K562 (cell line): Measurements from ENCODE around the gene JHY. TPM values are rescaled to one million over a fixed set of nuclear protein-coding genes. Genes with fewer than 3 reads are reported as not detected.

Experiments
- ATAC-seq: fragments of 200-7000 bp; cut with Tn5 transposase; 3 replicates; pipeline ENCODE4 v1.9.1; 2020; ENCODE audit warnings: moderate library complexity
- BruUV-seq: library from RNA; stranded (reverse); fragments of 400-500 nt; replicated peaks from 2 replicates; lab custom pipeline; 2021; lab: Mats Ljungman, UMichigan
- CTCF ChIA-PET: fragments of 300-600 bp; formaldehyde crosslinking; extraction: SDS; loops from one replicate; lab custom pipeline; 2021; ENCODE audit warnings: low intra/inter-chr PET ratio; lab: Yijun Ruan, JAX
- POLR2A ChIA-PET: fragments of 300-600, 350-650 bp; sonication (Branson Sonifier 250); formaldehyde crosslinking; extraction: SDS; loops from one replicate; lab custom pipeline; 2021; ENCODE audit warnings: antibody characterized with exemption, inconsistent platforms; lab: Yijun Ruan, JAX
- DNase-seq, 4 experiments: peaks; one replicate each; pipeline versions ENCODE4 v3.0.0 to v3.0.0-alpha.2; 2011 to 2018; ENCODE audit warnings: low spot score in 3 of 4, mixed read lengths in 3 of 4; ENCODE audit errors: extremely low read depth in 1 of 4
- FAIRE-seq: peaks from 2 replicates; lab custom pipeline; 2011; peaks lifted over from hg19 to GRCh38; lab: Jason Lieb, UNC
- H2AFZ ChIP-seq: 2 replicates; pipeline ENCODE4 v1.6.0; 2011; ENCODE audit warnings: low read depth, low read length, control low read depth, inconsistent platforms
- H3K27ac ChIP-seq: fragments of 200-600 bp; 3 replicates; pipeline ENCODE4 v1.8.0; 2011; ENCODE audit warnings: low read depth, mild to moderate bottlenecking, control low read depth, inconsistent platforms, low read length, moderate library complexity, mixed read lengths; ENCODE audit errors: extremely low read depth
- H3K27me3 ChIP-seq, 2 experiments: fragments of 300-600 bp in 1 of 2; 2 replicates in 1 of 2; 3 replicates in 1 of 2; pipeline versions ENCODE4 v1.6.0 to v1.8.0; 2011; ENCODE audit warnings: inconsistent platforms in 2 of 2, low read length in 2 of 2, mild to moderate bottlenecking in 1 of 2, mixed read lengths in 1 of 2, moderate library complexity in 1 of 2; ENCODE audit not compliant: control insufficient read depth in 2 of 2, insufficient read depth in 2 of 2
- H3K36me3 ChIP-seq: fragments of 300-600 bp; 3 replicates; pipeline ENCODE4 v1.8.0; 2011; ENCODE audit warnings: mild to moderate bottlenecking, low read length, inconsistent platforms; ENCODE audit not compliant: control insufficient read depth, insufficient read depth
- H3K4me1 ChIP-seq, 2 experiments: fragments of 200-600 bp in 1 of 2; replicated peaks in 1 of 2; 2 replicates in 1 of 2; 3 replicates in 1 of 2; pipeline versions ENCODE4 v1.5.1 to v1.8.0; 2011; ENCODE audit warnings: inconsistent platforms in 2 of 2, low read length in 2 of 2, mild to moderate bottlenecking in 1 of 2, mixed read lengths in 1 of 2, moderate library complexity in 1 of 2; ENCODE audit not compliant: control insufficient read depth in 2 of 2, insufficient read depth in 2 of 2
- H3K4me2 ChIP-seq: 2 replicates; pipeline ENCODE4 v1.6.1; 2011; ENCODE audit warnings: low read length, control low read depth, inconsistent platforms, mixed read lengths; ENCODE audit not compliant: insufficient read depth
- H3K4me3 ChIP-seq: fragments of 200-600 bp; sonication (generic), shearing (Covaris generic); 2 replicates; pipeline ENCODE4 v1.5.1; 2016; ENCODE audit warnings: control low read depth, inconsistent platforms
- H3K79me2 ChIP-seq: fragments of 200-600 bp; 3 replicates; pipeline ENCODE4 v1.8.0; 2011; ENCODE audit warnings: low read length, inconsistent platforms; ENCODE audit not compliant: control insufficient read depth, insufficient read depth
- H3K9ac ChIP-seq, 2 experiments: 2 replicates each; pipeline versions ENCODE4 v1.6.0 to v1.6.1; 2011; ENCODE audit warnings: low read depth in 2 of 2, low read length in 2 of 2, control low read depth in 1 of 2, inconsistent platforms in 1 of 2, mild to moderate bottlenecking in 1 of 2, mixed read lengths in 1 of 2; ENCODE audit not compliant: insufficient read depth in 1 of 2
- H3K9me1 ChIP-seq: one replicate; pipeline ENCODE4 v1.6.0; 2011; ENCODE audit warnings: inconsistent platforms, mild to moderate bottlenecking, low read length, moderate library complexity; ENCODE audit not compliant: control insufficient read depth, insufficient read depth
- H3K9me3 ChIP-seq: replicated peaks from 2 replicates; pipeline ENCODE4 v1.5.1; 2011; ENCODE audit warnings: low read depth, low read length, inconsistent platforms; ENCODE audit not compliant: control insufficient read depth, insufficient read depth
- H4K20me1 ChIP-seq: replicated peaks from 2 replicates; pipeline ENCODE4 v1.6.1; 2011; ENCODE audit warnings: low read length, inconsistent platforms, mixed read lengths; ENCODE audit not compliant: control insufficient read depth, insufficient read depth
- ETV5 ChIP-seq: sonication (generic); formaldehyde crosslinking; IDR thresholded peaks from 2 replicates; pipeline ENCODE4 v1.4.0; 2020; ENCODE audit warnings: low read depth, mild to moderate bottlenecking, missing genetic modification reagents
- EWSR1 ChIP-seq: fragments of 450-650 bp; IDR thresholded peaks from 2 replicates; pipeline ENCODE4 v1.6.1; 2018; ENCODE audit warnings: borderline replicate concordance, mild to moderate bottlenecking, low read depth, moderate library complexity; ENCODE audit not compliant: partially characterized antibody
- HNRNPK ChIP-seq: fragments of 200-400 bp; formaldehyde crosslinking; IDR thresholded peaks from one replicate; pipeline ENCODE4 v1.6.1; 2018; ENCODE audit warnings: mild to moderate bottlenecking, low read depth, low read length; ENCODE audit not compliant: poor library complexity, severe bottlenecking
- MAFF ChIP-seq: IDR thresholded peaks from 2 replicates; pipeline ENCODE4 v1.6.1; 2012; ENCODE audit warnings: low read length, improper control_type of control experiment
- MEF2D ChIP-seq: conservative IDR thresholded peaks from 2 replicates; pipeline ENCODE4 v1.6.1; 2016; ENCODE audit warnings: low read depth, missing genetic modification characterization, missing compliant biosample characterization
- POLR2G ChIP-seq: fragments of 200-400 bp; formaldehyde crosslinking; IDR thresholded peaks from 2 replicates; pipeline ENCODE4 v1.6.1; 2017; ENCODE audit warnings: low read depth, mild to moderate bottlenecking, antibody characterized with exemption, low read length, moderate library complexity
- SP2 ChIP-seq: IDR thresholded peaks from 2 replicates; pipeline ENCODE4 v1.6.1; 2011; ENCODE audit warnings: mild to moderate bottlenecking, low read depth, low read length, moderate library complexity; ENCODE audit not compliant: poor library complexity, severe bottlenecking; ENCODE audit errors: extremely low read depth
- SREBF2 ChIP-seq: sonication (generic); formaldehyde crosslinking; IDR thresholded peaks from 2 replicates; pipeline ENCODE4 v1.4.0; 2020; ENCODE audit warnings: mild to moderate bottlenecking, missing genetic modification reagents
- SRF ChIP-seq, 2 experiments: fragments of 250-450, 450-650 bp in 1 of 2; sonication (Bioruptor Pico) in 1 of 2; sonication (generic) in 1 of 2; formaldehyde crosslinking; IDR thresholded peaks; 2 replicates each; pipeline versions ENCODE4 v1.5.0 to v1.5.1; 2020 to 2022; ENCODE audit warnings: mild to moderate bottlenecking in 1 of 2, missing genetic modification reagents in 1 of 2
- TCF3 ChIP-seq: sonication (generic); formaldehyde crosslinking; IDR thresholded peaks from 2 replicates; pipeline ENCODE4 v1.4.0; 2020; ENCODE audit warnings: mild to moderate bottlenecking, missing genetic modification reagents
- ZEB2 ChIP-seq: fragments of 450-650 bp; IDR thresholded peaks from 2 replicates; pipeline ENCODE4 v1.6.1; 2016
- WGBS: fragments of 100-300 bp; shearing (Covaris generic); methylation state at CpG from one replicate; pipeline ENCODE4 v1.1.6; 2016; ENCODE audit warnings: low coverage, mixed read lengths; ENCODE audit not compliant: insufficient coverage; ENCODE audit errors: missing lambda C conversion rate; 5-methylcytosine and 5-hydroxymethylcytosine counted together
- in situ Hi-C: fragments of 300-500 bp; cut with MboI; formaldehyde crosslinking; loops from 4 replicates; pipeline ENCODE4 v1.15.0; 2018; ENCODE audit warnings: inconsistent platforms, mixed read lengths
- intact Hi-C: fragments of 100-400 bp; cut with micrococcal nuclease; formaldehyde crosslinking; loops from 2 replicates; pipeline ENCODE4 v1.14.2; 2022
- polyA plus RNA-seq, 8 experiments: library from polyadenylated mRNA; depleted of rRNA in 4 of 8; stranded (reverse) in 5 of 8; unstranded in 3 of 8; fragments of >200 nt; fragmentation: Nextera tagmentation in 2 of 8; fragmentation: Illumina TruSeq in 1 of 8; extraction: Ambion mirVana in 2 of 8; extraction: Trizol in 1 of 8; gene quantifications; 2 replicates each; pipeline versions ENCODE4 v1.2.1 to v1.2.3, GENCODE V29; 2011 to 2014; ENCODE audit warnings: inconsistent platforms in 1 of 8, missing spikeins in 1 of 8
- total RNA-seq, 7 experiments: library from RNA; depleted of rRNA in 6 of 7; stranded (reverse); fragments of >200 nt in 6 of 7; fragmentation: Illumina TruSeq in 2 of 7; extraction: Trizol in 2 of 7; gene quantifications; 2 replicates each; pipeline versions ENCODE4 v1.2.1 to v1.2.3, GENCODE V29; 2011 to 2021; ENCODE audit warnings: low replicate concordance in 1 of 7
- TF ChIP-seq, protein P1 (sequence below): fragments of 450-650 bp; IDR thresholded peaks from 2 replicates; pipeline ENCODE4 v1.6.1; 2016; ENCODE audit warnings: borderline replicate concordance
- TF ChIP-seq, protein P2 (sequence below): fragments of 200-400 bp; formaldehyde crosslinking; IDR thresholded peaks from 2 replicates; pipeline ENCODE4 v1.6.1; 2017; ENCODE audit warnings: mild to moderate bottlenecking, low read depth, low read length, moderate library complexity
- TF ChIP-seq, protein P3 (sequence below): fragments of 250-450 bp; sonication (Bioruptor Pico); IDR thresholded peaks from 2 replicates; pipeline ENCODE4 v1.4.0; 2020; ENCODE audit warnings: mild to moderate bottlenecking
- TF ChIP-seq, protein P4 (sequence below): fragments of 450-650 bp; formaldehyde crosslinking; IDR thresholded peaks from 2 replicates; pipeline ENCODE4 v1.4.0; 2020; ENCODE audit warnings: mild to moderate bottlenecking, mixed read lengths

The JHY gene
- total and polyA plus RNA-seq, 9 of the 15 experiments (the other 6 are each of a cell fraction or from before 2014, with no cell fraction given), result not detected

DNA sequence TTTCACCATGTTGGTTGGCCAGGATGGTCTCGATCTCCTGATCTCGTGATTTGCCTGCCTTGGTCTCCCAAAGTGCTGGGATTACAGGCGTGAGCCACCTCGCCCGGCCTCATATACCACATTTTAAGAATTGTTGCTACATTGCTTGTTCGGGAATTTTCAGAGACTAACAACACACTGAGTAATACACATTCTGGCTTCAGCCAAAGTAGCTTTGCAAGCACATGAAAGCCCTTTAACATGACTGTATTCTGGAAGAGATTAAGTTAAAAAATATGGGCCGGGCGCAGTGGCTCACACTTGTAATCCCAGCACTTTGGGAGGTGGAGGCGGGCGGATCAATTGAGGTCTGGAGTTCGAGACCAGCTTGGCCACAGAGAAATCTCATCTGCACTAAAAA lies 29.3 kb upstream of the JHY start:
- Histone ChIP-seq H3K27me3 (no peaks in the 10 kb centered on the region; a peak in 2 of 5 replicates), H3K36me3 (no peaks in the 10 kb centered on the region), H3K4me2 (no peak overlapping the region), H4K20me1 (no peaks in the 10 kb centered on the region; the same call in 1 of the 2 replicates), H3K27ac (no peak overlapping the region), H3K79me2 (no peaks in the 10 kb centered on the region), H3K4me3 (no peak overlapping the region), H3K9me1 (no peaks in the 10 kb centered on the region), H3K9me3 (no peaks in the 10 kb centered on the region), H3K4me1 (no peaks in the 10 kb centered on the region; a peak in 1 of 5 replicates), H2AFZ (no peak overlapping the region), H3K9ac (no peak overlapping the region)
- no peak for ATAC-seq
- TF ChIP-seq ZEB2 (no peak), SRF (CRISPR knock-in tag; IDR thresholded peaks at IDR 0.05) (no peak), POLR2G (no peak), EWSR1 (no peak), SREBF2 (no peak), TCF3 (CRISPR knock-in tag) (no peak), MAFF (no peak), ETV5 (no peak), HNRNPK (no peak), SP2 (no peak), MEF2D (tag) (no peak)
- TF ChIP-seq, protein P1, sequence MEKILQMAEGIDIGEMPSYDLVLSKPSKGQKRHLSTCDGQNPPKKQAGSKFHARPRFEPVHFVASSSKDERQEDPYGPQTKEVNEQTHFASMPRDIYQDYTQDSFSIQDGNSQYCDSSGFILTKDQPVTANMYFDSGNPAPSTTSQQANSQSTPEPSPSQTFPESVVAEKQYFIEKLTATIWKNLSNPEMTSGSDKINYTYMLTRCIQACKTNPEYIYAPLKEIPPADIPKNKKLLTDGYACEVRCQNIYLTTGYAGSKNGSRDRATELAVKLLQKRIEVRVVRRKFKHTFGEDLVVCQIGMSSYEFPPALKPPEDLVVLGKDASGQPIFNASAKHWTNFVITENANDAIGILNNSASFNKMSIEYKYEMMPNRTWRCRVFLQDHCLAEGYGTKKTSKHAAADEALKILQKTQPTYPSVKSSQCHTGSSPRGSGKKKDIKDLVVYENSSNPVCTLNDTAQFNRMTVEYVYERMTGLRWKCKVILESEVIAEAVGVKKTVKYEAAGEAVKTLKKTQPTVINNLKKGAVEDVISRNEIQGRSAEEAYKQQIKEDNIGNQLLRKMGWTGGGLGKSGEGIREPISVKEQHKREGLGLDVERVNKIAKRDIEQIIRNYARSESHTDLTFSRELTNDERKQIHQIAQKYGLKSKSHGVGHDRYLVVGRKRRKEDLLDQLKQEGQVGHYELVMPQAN, result no peak
- TF ChIP-seq, protein P2, sequence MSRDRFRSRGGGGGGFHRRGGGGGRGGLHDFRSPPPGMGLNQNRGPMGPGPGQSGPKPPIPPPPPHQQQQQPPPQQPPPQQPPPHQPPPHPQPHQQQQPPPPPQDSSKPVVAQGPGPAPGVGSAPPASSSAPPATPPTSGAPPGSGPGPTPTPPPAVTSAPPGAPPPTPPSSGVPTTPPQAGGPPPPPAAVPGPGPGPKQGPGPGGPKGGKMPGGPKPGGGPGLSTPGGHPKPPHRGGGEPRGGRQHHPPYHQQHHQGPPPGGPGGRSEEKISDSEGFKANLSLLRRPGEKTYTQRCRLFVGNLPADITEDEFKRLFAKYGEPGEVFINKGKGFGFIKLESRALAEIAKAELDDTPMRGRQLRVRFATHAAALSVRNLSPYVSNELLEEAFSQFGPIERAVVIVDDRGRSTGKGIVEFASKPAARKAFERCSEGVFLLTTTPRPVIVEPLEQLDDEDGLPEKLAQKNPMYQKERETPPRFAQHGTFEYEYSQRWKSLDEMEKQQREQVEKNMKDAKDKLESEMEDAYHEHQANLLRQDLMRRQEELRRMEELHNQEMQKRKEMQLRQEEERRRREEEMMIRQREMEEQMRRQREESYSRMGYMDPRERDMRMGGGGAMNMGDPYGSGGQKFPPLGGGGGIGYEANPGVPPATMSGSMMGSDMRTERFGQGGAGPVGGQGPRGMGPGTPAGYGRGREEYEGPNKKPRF, result no peak
- TF ChIP-seq, protein P3, sequence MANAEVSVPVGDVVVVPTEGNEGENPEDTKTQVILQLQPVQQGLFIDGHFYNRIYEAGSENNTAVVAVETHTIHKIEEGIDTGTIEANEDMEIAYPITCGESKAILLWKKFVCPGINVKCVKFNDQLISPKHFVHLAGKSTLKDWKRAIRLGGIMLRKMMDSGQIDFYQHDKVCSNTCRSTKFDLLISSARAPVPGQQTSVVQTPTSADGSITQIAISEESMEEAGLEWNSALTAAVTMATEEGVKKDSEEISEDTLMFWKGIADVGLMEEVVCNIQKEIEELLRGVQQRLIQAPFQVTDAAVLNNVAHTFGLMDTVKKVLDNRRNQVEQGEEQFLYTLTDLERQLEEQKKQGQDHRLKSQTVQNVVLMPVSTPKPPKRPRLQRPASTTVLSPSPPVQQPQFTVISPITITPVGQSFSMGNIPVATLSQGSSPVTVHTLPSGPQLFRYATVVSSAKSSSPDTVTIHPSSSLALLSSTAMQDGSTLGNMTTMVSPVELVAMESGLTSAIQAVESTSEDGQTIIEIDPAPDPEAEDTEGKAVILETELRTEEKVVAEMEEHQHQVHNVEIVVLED (CRISPR knock-in tag), result no peak
- TF ChIP-seq, protein P4, sequence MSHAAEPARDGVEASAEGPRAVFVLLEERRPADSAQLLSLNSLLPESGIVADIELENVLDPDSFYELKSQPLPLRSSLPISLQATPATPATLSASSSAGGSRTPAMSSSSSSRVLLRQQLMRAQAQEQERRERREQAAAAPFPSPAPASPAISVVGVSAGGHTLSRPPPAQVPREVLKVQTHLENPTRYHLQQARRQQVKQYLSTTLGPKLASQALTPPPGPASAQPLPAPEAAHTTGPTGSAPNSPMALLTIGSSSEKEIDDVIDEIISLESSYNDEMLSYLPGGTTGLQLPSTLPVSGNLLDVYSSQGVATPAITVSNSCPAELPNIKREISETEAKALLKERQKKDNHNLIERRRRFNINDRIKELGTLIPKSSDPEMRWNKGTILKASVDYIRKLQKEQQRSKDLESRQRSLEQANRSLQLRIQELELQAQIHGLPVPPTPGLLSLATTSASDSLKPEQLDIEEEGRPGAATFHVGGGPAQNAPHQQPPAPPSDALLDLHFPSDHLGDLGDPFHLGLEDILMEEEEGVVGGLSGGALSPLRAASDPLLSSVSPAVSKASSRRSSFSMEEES (CRISPR knock-in tag), result no peak
- ChIA-PET CTCF (interaction anchor here (0.5 to 1.9 kb wide), 3 partner anchors 142 to 272 kb away, joined by 4 to 11 read pairs (median 7); no protein-coding TSS in a partner anchor), POLR2A (interaction anchor here (1.0 to 1.2 kb wide), 3 partner anchors 9 to 209 kb away, joined by 3 read pairs; partner anchors contain the start of gene HSPA8)
- no peak for FAIRE-seq
- in situ Hi-C loops, result no loop called here
- BruUV-seq, result no TSS peak
- 4% methylated on average over 10 of the region's 11 CpGs for WGBS
- DNase-seq, result no peak
- intact Hi-C loops, result loop anchor here (5.0 kb wide), 1 partner anchor 56 kb away; no protein-coding TSS in a partner anchor
